NCI-H748 (cell line): ENCODE data around the gene ASTN2.

Experiments
- DNase-seq: peaks from one replicate; lab custom pipeline; 2025; ENCODE audit not compliant: unreplicated experiment; lab: John Stamatoyannopoulos, UW

ASTN2 gene

GRCh38 chr9:116499986-116500871, 914.6 kb downstream of the ASTN2 start:
- DNase-seq, result no peak

GRCh38 chr9:116499434-116499833, 915.4 kb downstream of the ASTN2 start:
- no peak for DNase-seq

GRCh38 chr9:116497095-116497890, 917.6 kb downstream of the ASTN2 start:
- no peak for DNase-seq

- DNase-seq, result no peak
Measured at GRCh38 chr9:116496167-116496566, 918.7 kb downstream of the ASTN2 start.

- DNase-seq, result no peak
Measured at GRCh38 chr9:116495725-116496124, 919.1 kb downstream of the ASTN2 start.

GRCh38 chr9:116494815-116495634, 919.8 kb downstream of the ASTN2 start:
- peak; percentile 22 for DNase-seq

- no peak for DNase-seq
Measured at GRCh38 chr9:116493183-116493860, 921.5 kb downstream of the ASTN2 start.

GRCh38 chr9:116491659-116492058, 923.2 kb downstream of the ASTN2 start:
- no peak for DNase-seq

GRCh38 chr9:116491219-116491618, 923.6 kb downstream of the ASTN2 start:
- no peak for DNase-seq

- no peak for DNase-seq
Measured at GRCh38 chr9:116490321-116490720, 924.5 kb downstream of the ASTN2 start.

- no peak for DNase-seq
Measured at GRCh38 chr9:116488373-116488772, 926.5 kb downstream of the ASTN2 start.

- DNase-seq, result no peak
Measured at GRCh38 chr9:116484492-116485061, 930.3 kb downstream of the ASTN2 start.

- no peak for DNase-seq
Measured at GRCh38 chr9:116483622-116484491, 931.0 kb downstream of the ASTN2 start.

- DNase-seq, result no peak
Measured at GRCh38 chr9:116482740-116483139, 932.1 kb downstream of the ASTN2 start.

GRCh38 chr9:116480700-116481099, 934.2 kb downstream of the ASTN2 start:
- DNase-seq, result no peak

- no peak for DNase-seq
Measured at GRCh38 chr9:116479967-116480366, 934.9 kb downstream of the ASTN2 start.

- no peak for DNase-seq
Measured at GRCh38 chr9:116479056-116479544, 935.8 kb downstream of the ASTN2 start.

- no peak for DNase-seq
Measured at GRCh38 chr9:116477584-116478141, 937.2 kb downstream of the ASTN2 start.

- no peak for DNase-seq
Measured at GRCh38 chr9:116476935-116477381, 937.9 kb downstream of the ASTN2 start.
